Measurements from ENCODE around the gene CBX4.

CBX4 gene

DNA sequence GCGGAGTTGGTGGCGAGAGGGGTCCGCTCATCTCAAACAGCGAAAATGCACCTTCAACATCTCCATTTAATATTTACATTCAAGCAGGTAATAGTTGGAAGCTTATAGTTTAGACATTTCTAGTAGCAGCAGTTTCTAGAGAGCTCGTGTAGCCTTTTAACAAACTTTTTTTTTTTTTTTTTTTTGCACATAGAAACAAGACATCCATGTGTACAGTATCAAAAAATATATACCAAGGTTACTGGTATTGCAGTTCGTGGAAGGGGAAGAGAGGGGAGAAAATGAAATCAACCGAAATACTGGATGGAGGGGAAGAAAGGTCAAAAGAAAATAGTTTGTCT lies 6.2 kb downstream of the CBX4 start:
- intact Hi-C loops (cut with micrococcal nuclease): no loop called here
- Mint-ChIP-seq H3K4me3 (peak overlapping the region; percentile 42), H3K9me3 (no peaks in the 10 kb centered on the region), H3K27me3 (peaks cover 9% of the 10 kb centered on the region), H3K4me1 (ENCODE audit: low read depth) (peaks cover 93% of the 10 kb centered on the region), H3K27ac (peak overlapping the region; percentile 79), H3K36me3 (ENCODE audit: low read depth) (peaks cover 53% of the 10 kb centered on the region)

DNA sequence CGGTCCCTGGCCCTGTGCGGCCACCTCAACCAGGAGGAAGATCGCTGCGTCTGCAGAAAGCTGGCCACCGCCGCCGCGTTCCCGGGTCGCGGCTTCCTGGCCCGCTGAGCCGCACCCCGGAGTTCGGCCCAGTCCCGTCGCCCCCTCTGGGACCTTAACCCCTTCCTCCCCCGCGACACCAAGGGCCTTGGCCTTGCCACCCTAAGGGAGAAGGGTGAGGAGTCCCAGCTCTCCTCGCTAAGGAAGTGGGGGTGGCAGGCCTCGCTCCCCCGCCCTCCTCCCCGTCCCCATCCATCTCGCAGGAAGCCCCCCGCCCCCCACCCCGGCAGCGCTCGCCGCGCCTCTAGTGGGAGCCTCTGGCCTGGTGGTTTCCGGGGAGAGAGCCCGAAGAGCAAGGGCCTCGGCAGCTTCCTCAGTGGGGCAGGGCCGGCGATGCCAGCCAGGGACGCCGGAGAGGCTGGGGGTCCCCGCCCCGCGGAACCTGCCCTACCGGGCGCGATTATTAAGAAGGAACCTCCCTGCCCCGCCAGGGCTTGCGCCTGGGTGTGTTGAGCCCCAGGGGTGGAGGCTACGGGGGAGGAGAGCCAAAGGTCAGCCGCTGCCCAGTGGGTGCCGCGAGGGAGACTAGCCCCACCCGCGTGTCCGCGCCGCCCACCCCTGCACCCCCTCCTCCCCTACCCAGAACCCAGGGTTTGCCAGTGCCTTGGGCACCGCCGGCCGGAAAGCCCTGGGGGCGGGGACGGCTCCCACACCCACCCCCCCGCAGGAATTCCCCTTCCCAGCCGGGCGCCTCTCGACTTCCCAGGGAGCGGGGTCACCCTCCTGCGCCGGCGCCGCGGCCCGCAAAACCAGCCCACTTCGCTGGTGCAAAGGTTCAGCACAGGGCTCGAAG lies 6.8 kb downstream of the CBX4 start:
- peak overlapping the region; percentile 79 for H3K27ac Mint-ChIP-seq
- H3K4me3 Mint-ChIP-seq: peak overlapping the region; percentile 57
- peaks cover 46% of the 10 kb centered on the region for H3K36me3 Mint-ChIP-seq (ENCODE audit: low read depth)
- H3K4me1 Mint-ChIP-seq (ENCODE audit: low read depth): peaks cover 93% of the 10 kb centered on the region
- peaks cover 9% of the 10 kb centered on the region for H3K27me3 Mint-ChIP-seq
- H3K9me3 Mint-ChIP-seq: no peaks in the 10 kb centered on the region
- intact Hi-C loops (cut with micrococcal nuclease): no loop called here

DNA sequence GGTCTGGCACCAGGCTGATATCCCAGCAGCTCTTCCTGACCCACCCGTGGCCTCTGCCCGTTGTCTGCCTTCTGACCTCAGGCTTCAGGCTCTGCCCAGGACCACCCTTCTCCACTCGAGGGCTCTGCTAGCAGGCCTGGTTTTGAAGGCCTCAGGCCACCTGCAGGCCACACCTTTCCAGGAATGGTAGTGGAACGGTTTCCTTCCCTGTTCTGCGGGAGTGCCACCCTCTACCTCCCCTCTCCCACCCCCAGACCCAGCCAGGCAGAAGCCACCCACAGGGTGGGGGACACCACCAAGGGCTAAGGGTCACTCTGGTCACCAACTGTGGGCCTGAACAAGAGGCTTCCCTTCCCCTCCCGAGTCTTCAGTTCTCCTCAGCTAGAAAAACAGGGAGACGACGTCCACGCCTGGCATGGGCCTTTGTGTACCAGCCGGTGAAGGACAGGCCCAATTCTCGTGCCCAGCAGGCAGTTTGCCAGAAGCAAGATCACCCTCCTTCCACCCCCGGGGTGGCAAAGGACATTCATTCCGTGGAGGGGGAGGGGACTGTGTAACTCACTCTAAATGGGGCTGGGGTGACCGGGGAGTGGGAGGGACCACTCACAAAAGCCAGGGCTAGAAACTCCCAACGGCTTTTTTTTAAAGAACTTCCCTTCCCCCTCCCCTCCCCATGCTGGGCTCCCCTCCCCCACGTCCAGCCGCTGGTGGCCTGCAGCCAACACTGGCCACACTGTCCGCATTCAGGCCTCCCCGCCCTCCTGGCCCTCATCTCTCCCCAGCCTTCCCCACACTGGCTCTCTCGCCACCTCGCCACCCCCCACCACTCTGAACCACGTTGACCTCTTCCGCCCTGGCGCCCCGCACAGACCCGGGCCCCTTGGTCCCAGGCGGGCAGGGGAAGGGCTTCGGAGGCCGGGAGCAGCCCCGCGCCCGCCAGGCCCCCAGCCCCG lies 7.7 kb downstream of the CBX4 start:
- peak overlapping the region; percentile 57 for H3K4me3 Mint-ChIP-seq
- H3K4me1 Mint-ChIP-seq (ENCODE audit: low read depth): peaks cover 90% of the 10 kb centered on the region
- intact Hi-C loops (cut with micrococcal nuclease): no loop called here
- no peaks in the 10 kb centered on the region for H3K9me3 Mint-ChIP-seq
- peak overlapping the region; percentile 79 for H3K27ac Mint-ChIP-seq
- H3K36me3 Mint-ChIP-seq (ENCODE audit: low read depth): peaks cover 37% of the 10 kb centered on the region
- peaks cover 9% of the 10 kb centered on the region for H3K27me3 Mint-ChIP-seq

DNA sequence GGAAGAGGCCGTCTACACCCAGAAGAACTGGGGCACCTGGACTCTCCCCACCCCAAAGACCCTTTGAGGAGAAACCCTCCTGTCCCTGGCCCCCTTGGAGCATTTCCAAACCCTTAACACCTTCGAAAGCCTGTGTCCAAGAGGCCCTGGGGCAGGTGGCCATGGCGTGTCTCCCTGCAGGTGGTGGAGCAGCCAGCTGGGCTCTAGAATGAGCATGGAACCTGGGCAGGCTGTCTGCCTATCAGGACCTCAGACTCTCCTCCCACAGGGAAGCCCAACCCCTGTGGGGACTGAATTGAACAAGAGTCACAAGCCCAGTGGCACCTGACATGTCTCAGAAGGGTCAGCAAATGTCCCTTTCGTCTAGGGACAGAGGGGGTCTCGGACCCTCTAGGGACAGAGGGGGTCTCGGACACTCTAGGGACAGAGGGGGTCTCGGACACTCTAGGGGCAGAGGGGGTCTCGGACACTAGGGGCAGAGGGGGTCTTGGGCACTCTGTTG lies 8.4 kb downstream of the CBX4 start:
- H3K9me3 Mint-ChIP-seq: no peaks in the 10 kb centered on the region
- peaks cover 32% of the 10 kb centered on the region for H3K36me3 Mint-ChIP-seq (ENCODE audit: low read depth)
- peak overlapping the region; percentile 79 for H3K27ac Mint-ChIP-seq
- H3K4me3 Mint-ChIP-seq: no peak overlapping the region
- peaks cover 9% of the 10 kb centered on the region for H3K27me3 Mint-ChIP-seq
- peaks cover 90% of the 10 kb centered on the region for H3K4me1 Mint-ChIP-seq (ENCODE audit: low read depth)
- intact Hi-C loops (cut with micrococcal nuclease): no loop called here

DNA sequence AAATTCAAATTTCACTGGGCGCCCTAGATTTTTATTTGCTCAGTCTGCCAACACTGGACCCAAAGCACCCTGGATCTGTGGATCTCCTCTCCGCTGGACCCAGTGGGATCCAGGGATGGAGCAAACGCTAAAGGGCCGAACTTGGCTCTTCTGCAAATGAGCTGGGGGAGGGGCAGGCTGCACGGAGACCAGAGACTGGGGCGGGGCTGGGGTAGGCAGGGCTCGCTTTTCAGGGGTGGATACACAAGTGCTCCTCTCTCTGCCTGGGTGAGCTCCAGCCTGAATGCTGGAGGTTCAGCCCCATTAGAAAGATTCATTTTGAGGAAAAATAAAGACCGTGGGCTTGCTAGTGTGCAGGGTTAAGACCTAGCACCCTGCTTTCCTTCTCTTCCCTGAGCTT lies 8.9 kb downstream of the CBX4 start:
- no peak overlapping the region for H3K27ac Mint-ChIP-seq
- H3K4me1 Mint-ChIP-seq (ENCODE audit: low read depth): peaks cover 90% of the 10 kb centered on the region
- H3K9me3 Mint-ChIP-seq: no peaks in the 10 kb centered on the region
- no peak overlapping the region for H3K4me3 Mint-ChIP-seq
- H3K27me3 Mint-ChIP-seq: peaks cover 9% of the 10 kb centered on the region
- peaks cover 27% of the 10 kb centered on the region for H3K36me3 Mint-ChIP-seq (ENCODE audit: low read depth)
- intact Hi-C loops (cut with micrococcal nuclease): no loop called here

DNA sequence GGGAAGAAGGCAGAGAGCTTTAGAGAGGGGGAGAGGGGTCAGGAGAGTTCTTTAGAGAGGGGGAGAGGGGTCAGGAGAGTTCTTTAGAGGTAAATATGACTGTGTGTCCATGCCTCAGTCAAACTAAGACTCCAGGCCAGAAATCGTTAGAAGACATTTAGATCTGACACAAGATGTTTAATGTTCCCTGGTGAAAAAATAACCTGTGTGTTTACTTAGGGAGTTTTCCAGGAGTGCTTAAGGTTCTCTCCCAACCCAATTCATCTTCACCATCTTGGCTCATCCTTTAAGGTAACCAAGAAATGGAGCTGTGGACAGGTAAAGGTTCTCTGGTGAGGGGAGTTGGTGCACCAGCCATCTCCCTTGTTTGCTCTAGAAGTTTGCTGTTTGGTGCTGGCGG lies 9.8 kb downstream of the CBX4 start:
- intact Hi-C loops (cut with micrococcal nuclease): no loop called here
- Mint-ChIP-seq H3K36me3 (ENCODE audit: low read depth) (peaks cover 19% of the 10 kb centered on the region), H3K27ac (peak overlapping the region; percentile 45), H3K9me3 (no peaks in the 10 kb centered on the region), H3K4me1 (ENCODE audit: low read depth) (peaks cover 82% of the 10 kb centered on the region), H3K27me3 (peaks cover 11% of the 10 kb centered on the region), H3K4me3 (no peak overlapping the region)

DNA sequence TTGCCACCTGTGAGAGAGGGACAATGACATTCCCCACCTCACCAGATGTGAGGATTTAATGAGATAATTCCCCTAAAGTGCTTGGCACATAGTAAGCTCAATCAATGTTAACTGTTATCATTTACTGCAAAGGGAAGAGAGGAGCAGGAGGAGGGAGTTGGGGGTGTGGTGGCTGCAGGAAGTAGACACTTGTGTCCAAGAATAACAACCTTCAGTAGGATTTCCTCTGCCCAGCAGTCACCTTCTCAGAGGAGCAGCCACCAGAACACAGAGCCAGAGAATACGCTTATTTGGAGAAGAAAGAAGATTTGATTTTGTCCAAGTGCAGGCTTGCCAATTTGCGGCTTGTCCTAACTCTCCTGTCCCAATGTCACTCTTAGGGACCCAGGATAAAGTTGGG lies 10.2 kb downstream of the CBX4 start:
- Mint-ChIP-seq H3K4me1 (ENCODE audit: low read depth) (peaks cover 79% of the 10 kb centered on the region), H3K9me3 (no peaks in the 10 kb centered on the region), H3K27me3 (peaks cover 13% of the 10 kb centered on the region), H3K27ac (peak overlapping the region; percentile 45), H3K36me3 (ENCODE audit: low read depth) (peaks cover 14% of the 10 kb centered on the region), H3K4me3 (no peak overlapping the region)
- intact Hi-C loops (cut with micrococcal nuclease): no loop called here

DNA sequence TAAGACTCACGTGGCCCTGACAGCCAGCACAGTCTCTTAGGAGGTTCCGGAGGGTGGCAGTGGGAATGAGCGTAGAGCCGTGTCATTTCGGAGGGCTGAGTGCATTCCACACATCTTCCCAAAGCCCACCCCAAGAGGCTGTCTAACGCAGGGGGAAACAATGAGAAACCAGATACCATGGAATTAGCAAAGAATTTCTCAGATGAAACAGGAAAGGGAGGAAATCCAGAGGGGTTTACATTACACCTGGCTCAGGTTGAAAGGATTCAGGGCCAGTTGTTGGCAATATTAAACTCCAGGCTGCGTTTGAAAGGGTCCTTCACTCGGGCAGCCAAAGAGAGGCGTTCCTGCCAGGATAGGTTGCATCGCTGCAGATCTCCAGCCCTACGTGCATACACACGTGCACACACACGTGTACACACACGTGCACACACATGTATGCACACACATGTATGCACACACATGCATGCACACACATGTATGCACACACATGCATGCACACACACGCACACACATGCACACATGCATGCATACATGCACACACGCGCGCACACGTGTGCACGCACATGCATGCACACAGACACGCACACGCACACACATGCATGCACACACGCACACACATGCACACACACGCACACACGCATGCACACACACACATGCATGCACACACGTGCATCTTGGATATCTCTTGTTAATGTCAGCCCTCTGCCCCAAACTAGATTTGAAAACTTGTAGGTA lies 12.2 kb downstream of the CBX4 start:
- Mint-ChIP-seq H3K9me3 (no peaks in the 10 kb centered on the region), H3K36me3 (ENCODE audit: low read depth) (no peaks in the 10 kb centered on the region), H3K4me1 (ENCODE audit: low read depth) (peaks cover 67% of the 10 kb centered on the region), H3K27me3 (peaks cover 28% of the 10 kb centered on the region), H3K4me3 (no peak overlapping the region), H3K27ac (peak overlapping the region; percentile 62)
- intact Hi-C loops (cut with micrococcal nuclease): no loop called here

DNA sequence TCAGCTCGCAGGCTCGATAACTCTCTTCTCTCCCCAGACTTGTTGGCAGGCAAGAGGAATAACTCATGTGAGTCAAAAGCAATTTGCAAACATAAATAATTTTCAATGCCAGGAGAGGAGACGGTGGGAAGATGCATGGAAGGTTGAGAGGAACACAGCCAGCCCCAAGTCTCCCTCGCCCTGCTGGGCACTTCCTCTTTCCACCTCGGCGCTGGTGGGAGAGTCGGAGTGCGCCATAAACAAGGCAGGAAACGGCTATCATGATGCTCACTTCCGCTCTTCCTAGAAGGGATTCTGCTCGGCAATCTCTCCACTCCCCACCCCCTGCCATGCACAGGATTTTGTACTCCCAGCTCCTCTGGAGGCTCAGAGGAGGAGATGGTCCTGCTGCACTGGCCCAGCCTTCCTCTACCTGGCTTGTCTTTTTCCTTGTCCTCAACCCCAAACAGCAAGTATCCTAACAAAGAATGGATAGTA lies 13.0 kb downstream of the CBX4 start:
- H3K4me3 Mint-ChIP-seq: no peak overlapping the region
- H3K4me1 Mint-ChIP-seq (ENCODE audit: low read depth): peaks cover 63% of the 10 kb centered on the region
- peak overlapping the region; percentile 62 for H3K27ac Mint-ChIP-seq
- H3K36me3 Mint-ChIP-seq (ENCODE audit: low read depth): no peaks in the 10 kb centered on the region
- intact Hi-C loops (cut with micrococcal nuclease): no loop called here
- no peaks in the 10 kb centered on the region for H3K9me3 Mint-ChIP-seq
- H3K27me3 Mint-ChIP-seq: peaks cover 33% of the 10 kb centered on the region

DNA sequence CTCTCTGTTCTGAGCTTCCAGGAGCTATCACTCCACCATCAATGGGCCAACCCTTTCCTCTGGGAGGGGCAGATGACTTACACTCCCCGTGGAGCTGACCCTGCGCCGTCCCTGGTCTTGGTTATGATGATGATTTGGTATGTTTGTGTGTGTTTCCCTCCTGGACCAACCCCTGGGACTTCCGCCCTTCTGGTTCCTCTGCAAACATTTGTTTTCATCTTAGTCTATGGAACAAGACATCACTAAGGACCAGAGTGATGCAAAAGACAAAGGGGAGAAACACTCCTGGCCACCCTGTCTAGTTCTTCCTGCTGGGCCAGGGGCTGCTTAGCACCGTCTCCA lies 13.7 kb downstream of the CBX4 start:
- intact Hi-C loops (cut with micrococcal nuclease): no loop called here
- H3K27me3 Mint-ChIP-seq: peaks cover 40% of the 10 kb centered on the region

DNA sequence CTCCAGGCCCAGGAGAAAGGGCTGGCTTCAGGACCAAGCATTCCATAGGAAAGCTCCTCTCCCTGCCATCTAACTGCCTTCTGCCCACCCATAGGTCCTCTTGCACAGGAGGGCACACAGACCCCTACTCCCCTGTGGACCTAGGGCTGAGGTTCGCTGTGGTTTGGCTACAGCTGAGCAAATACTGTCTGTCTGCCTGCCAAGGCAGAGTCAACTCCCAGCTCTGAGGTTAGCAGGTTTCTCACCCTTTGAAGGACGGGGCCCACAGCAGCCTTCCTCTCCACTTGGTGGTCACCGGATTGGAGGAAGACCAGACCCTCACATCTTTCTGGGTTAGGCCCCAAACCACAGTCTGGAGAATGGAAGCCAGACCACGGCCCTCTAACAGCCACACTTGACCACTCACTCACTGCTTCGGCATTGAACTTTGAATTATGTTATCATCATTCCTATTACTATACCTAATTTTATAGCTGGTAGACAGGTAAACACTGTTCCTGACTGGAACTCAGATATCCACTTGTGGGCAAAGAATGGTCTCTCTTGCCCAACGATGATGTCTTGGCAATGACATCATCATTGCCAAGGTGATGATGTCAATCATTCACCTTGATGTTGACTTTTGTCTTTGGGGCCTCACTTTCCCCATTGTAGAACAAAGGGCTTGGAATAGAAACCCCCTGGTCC lies 14.2 kb downstream of the CBX4 start:
- H3K27ac Mint-ChIP-seq: no peak overlapping the region
- H3K27me3 Mint-ChIP-seq: peaks cover 45% of the 10 kb centered on the region
- H3K9me3 Mint-ChIP-seq: no peaks in the 10 kb centered on the region
- peaks cover 55% of the 10 kb centered on the region for H3K4me1 Mint-ChIP-seq (ENCODE audit: low read depth)
- no peak overlapping the region for H3K4me3 Mint-ChIP-seq
- intact Hi-C loops (cut with micrococcal nuclease): no loop called here
- no peaks in the 10 kb centered on the region for H3K36me3 Mint-ChIP-seq (ENCODE audit: low read depth)

More for the DNA sequence above, 13.7 kb downstream of the CBX4 start:
- H3K4me1 Mint-ChIP-seq (ENCODE audit: low read depth): peaks cover 59% of the 10 kb centered on the region
- H3K9me3 Mint-ChIP-seq: no peaks in the 10 kb centered on the region
- no peak overlapping the region for H3K4me3 Mint-ChIP-seq
- H3K36me3 Mint-ChIP-seq (ENCODE audit: low read depth): no peaks in the 10 kb centered on the region
- H3K27ac Mint-ChIP-seq: peak overlapping the region; percentile 62

DNA sequence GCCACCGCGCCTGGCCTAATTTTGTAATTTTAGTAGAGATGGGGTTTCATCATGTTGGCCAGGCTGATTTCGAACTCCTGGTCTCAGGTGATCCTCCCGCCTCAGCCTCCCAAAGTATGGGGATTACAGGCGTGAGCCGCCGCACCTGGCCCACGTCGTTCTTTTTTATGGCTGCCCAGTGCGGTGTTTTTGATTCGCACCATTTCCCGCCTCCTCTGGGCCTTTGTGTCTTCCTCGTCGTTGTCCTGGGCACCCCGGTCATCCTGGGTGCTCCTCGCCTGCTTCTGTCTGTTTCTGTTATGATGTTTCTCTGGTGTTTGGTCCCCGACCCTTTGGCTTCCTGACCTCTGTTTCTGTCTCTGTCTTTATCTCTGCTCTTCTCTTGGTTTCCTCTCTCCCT lies 15.0 kb downstream of the CBX4 start:
- intact Hi-C loops (cut with micrococcal nuclease): no loop called here
- H3K4me1 Mint-ChIP-seq (ENCODE audit: low read depth): peaks cover 47% of the 10 kb centered on the region
- H3K36me3 Mint-ChIP-seq (ENCODE audit: low read depth): no peaks in the 10 kb centered on the region
- peaks cover 52% of the 10 kb centered on the region for H3K27me3 Mint-ChIP-seq
- no peak overlapping the region for H3K27ac Mint-ChIP-seq
- H3K9me3 Mint-ChIP-seq: no peaks in the 10 kb centered on the region
- H3K4me3 Mint-ChIP-seq: no peak overlapping the region

DNA sequence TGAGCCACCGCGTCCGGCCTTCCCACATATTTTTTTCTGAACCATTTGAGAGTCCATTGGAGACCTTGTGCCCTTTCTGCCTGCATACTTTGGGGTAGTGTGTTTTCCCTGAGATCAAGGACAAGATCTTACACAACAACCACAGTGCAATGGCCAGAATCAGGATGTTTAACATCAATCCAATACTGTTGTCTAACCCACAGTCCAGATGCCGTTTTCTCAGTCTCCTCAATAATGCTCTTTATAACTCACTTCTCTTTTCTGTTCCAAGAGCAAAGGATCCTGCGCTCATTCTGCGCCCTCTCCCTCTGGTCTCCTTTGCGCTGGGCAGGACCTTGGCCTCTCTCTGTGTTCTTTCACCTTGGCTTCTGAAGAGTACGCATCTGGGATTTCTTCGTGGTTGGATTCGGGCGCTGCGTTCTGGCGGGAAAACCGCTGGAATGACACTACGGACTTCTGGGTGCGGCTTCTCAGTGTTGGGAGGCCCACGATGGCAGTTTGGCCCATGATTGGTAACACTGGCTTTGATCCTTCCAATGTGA lies 16.6 kb downstream of the CBX4 start:
- Mint-ChIP-seq H3K4me1 (ENCODE audit: low read depth) (peaks cover 31% of the 10 kb centered on the region), H3K36me3 (ENCODE audit: low read depth) (no peaks in the 10 kb centered on the region), H3K27me3 (peaks cover 62% of the 10 kb centered on the region), H3K27ac (no peak overlapping the region), H3K4me3 (no peak overlapping the region), H3K9me3 (no peaks in the 10 kb centered on the region)
- intact Hi-C loops (cut with micrococcal nuclease): no loop called here

Data from dendritic cell treated with granulocyte-macrophage colony-stimulating factor and Interleukin-4, amounts not matched to agents 40 ng/mL and 50 ng/mL, for 4 days (primary cell).